Hepatic stellate cell (primary cell): Measurements from ENCODE around the gene GPR146.

Experiments used
- DNase-seq: peaks from one replicate; pipeline ENCODE4 v3.0.0; 2011; ENCODE audit warnings: low spot score

The GPR146 gene

DNA sequence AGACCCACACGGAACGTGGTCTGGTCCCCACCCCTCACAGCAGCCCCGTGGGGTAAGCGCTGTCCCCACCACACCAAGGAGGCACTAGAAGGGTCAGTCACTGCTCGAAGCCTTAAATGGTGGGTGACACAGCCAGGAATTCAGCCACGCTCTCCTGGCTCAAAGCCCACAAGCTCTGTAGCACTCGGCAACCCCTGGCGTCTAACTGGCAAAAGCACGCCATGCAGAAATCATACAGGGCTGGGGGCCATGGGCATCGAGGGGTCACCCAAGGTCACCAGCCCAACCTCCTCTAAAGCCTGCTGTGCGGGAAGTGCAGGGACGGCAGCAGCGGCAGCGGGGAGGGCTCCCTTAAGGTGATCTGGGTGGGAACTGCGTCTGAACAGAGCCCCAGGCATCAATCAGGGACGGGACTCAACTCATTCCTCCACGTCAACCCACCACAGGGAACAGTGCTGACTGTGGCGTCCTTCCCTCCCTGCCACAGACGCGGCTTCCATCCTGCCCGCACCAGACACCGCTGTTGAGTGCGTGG, 51.3 kb downstream of the GPR146 start:
- no peak for DNase-seq

DNA sequence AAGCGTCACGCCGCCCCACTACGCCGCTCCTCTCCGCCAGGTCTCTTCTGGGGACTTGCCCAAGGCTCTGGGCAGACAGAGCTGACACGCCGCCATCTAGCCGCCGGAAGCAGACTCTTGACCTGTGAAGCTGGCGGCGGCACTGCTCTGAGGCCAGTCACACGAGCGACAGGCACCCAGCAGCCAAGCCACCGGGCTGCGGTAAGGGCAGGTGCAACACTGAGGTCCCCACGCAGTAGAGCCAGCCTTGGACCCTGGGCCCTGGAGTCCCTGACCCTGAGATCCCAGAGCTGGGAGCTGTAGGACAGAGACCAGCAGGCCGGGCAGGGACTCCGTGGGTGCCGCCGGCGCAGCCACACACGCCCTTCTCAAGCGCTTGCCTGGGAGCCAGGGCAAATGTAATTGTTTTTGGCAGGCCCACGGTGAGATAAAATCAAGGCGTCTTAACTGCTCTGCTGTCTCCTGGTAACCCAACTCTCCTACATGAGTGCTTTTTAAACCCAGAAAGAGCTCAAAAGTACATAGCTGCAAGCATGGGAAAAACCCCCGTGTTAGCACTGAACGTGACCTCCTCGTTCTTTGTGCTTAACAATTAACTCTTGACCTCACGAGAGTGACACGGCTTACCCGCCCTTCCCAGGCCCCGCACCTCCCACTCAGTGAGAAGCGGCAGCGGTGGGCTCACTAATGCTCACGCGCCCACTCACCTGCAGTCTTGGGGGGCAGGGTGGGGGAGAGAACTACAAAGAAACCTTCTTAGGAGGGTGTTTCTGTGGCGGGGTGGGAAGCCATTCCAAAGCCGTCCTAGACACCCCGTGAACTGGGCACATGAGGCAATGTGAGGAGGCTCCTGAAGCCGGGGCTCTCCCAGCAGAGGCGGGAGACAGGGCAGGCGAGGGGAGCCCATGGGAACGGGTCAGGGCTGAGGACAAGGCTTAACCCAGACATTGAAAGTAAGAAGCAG, 52.1 kb downstream of the GPR146 start:
- DNase-seq, result no peak

DNA sequence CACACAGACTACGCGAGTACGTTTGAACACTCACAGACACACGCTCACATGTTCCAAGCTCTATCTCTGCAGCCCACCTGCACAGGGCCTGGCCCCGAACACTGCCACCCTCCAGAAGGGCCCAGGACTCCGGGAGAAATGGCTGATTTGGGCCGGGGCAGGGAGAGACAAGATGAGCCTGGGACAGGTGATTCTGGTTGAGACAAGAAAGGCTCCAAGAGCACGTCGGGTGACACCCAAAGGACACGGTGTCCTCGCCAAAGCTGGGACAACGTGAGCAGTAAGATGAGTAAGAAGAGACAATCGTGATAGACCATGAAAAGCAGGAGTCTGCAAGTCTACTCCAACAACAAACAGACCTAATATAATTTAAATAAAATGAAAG, 52.8 kb downstream of the GPR146 start:
- no peak for DNase-seq

DNA sequence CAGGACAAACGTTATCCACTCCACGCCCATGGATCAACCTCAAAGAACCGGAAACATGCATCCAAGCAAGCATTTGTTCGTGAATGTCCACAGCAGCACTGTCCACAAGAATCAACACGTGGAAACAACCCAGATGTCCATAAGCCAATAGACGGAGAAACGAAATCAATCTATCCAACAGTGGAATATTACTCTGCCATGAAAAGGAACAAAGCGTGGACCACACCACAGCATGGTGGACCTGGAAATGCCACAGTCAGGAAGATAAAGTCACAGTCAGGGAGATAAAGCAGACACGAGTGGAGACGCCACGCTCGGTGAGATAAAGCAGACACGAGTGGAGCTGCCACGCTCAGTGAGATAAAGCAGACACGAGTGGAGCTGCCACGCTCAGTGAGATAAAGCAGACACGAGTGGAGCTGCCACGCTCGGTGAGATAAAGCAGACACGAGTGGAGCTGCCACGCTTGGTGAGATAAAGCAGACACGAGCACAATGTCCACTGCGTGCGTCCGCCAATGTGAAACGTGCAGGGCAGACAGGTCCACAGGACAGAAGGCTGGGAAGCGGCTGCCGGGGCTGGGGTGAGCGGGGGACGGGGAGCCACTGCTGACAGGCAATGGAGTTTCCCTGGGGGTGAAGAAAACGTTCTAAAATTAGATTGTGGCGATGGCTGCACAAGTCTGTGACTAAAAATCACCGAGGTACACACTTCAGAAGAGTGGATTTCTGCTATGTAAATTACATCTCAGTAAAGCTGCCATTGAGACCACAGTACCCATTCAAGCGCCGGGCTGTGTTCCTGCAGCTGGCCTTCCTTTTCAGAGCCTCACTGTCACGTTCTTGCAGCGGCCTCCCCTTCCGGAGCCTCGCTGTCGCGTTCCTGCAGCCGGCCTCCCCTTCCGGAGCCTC, 54.2 kb downstream of the GPR146 start:
- DNase-seq, result no peak

DNA sequence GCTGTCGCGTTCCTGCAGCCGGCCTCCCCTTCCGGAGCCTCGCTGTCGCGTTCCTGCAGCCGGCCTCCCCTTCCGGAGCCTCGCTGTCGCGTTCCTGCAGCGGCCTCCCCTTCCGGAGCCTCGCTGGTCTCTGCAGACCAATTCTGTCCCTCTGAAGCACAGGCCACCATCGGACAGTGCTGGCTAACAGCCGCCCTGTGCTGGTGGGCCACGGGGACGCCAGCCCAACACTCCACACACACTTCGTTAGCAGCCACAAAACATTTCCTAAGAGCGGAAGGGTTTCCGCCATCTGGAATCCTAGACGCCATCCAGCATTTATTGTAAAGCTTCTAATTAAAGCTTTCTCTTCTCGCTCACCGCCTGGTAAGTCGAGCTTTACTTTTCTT, 54.8 kb downstream of the GPR146 start:
- no peak for DNase-seq

DNA sequence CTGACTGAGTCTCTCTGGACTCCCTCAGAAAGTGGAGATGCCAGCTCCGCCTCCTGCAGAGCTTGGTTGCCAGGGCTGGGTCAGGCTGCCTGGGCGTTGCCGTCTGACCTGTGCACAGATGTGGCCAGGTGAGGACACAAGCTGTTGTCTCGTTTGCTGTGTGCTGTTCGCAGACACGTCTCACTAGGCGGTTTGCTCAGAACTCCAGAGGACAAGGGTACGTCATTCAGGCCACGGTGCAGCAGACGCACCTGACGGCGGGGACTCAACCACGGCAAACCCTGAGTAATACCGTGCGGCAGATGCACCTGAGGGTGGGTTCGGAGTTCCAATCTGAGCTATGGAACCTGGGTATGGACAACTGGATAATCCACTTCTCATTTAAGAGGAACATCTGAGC, 55.3 kb downstream of the GPR146 start:
- no peak for DNase-seq

DNA sequence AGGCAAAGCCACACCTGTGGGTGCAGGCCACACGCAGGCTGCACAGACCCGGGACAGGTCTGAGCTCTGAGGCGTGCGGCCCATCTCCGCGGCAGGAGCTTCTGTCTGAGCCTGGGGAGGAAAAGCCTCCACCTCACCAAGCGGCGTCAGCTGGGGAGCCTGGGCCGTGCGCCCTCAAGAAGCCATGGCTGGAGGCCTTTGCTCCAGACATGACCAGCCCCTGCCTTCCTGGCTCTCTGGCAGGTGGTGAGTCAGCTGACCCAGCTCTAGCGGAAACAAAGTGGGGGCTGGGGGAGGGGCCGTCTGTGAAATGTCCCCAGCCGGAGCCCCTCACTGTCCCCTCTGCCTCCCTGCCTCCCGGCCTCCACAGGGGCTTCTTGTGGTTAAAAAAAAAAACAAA, 56.0 kb downstream of the GPR146 start:
- no peak for DNase-seq

DNA sequence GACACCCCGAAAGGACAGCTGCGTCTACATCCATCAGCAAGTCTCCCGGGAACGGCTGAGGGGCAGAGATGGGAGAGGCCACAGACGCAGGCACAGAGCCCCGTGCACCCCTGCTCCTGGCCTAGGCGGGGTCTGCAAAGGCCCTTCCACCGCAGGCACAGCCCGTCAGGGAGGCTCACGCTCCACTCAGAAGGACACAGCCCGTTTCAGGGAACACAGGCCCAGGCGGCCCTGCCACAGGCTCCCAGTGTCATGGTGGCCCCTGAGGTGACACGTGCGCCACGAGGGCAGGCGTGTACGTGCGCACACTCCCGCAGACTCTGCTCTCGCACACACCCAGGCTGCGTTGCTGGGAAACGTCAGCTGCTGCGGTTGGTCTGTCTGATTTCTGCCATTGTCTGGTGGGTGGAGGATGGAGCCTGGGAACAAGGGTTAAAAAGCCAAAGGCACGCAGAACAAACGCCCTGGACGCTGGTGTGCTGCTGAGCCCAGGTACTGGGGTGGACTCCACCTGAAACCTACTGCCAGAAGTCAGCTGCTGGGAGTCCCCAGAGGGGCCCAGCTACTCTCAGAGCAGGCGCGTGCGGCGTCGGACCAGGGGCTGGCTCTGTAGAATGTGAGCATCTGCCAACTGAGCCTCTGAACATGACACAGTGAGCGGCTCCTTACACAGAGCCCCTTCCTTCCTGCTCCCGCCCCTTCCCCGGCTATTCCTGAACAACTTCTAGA, 56.7 kb downstream of the GPR146 start:
- no peak for DNase-seq

DNA sequence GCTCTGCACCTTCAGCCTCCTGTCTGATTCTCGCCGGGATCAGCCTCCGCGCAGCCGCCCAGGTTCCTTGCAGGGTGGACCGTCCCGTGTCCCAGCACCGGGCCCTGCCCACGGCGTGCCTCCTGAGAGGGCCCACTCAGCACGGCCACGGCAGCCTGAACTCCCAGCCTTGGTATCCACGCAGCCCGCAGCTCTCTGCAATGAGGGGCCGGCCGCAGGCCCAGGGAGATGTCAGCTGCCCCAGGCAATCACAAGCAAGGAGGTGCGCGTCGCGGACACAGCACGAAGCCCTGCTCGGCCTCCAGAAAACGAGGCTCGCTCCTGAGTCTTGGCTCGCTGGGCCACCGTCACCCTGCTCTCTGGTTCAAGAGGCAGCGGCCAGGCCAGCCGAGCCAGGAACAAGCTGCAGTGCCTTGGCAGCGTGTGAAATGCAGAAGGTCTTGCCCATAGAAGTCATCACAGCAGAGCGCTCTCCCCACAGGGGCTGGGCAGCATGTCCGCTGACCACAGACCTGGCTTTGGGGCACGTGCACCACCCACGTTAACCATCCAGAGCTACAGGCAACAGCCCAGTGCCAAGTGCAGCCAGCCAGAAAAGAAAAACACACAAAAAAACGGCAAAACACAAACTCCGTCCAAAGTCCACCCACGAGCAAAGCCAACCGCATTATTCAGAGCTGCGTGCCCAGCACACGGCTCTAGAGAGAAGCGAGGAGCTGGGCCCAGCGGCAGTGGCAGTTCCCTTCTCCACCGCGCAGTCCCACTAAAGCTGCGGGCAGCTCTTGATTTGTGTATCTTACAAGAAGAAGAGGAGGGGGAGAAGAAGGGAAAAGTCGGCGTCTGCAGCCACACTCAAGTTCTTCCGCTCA, 57.5 kb downstream of the GPR146 start:
- DNase-seq, result no peak

DNA sequence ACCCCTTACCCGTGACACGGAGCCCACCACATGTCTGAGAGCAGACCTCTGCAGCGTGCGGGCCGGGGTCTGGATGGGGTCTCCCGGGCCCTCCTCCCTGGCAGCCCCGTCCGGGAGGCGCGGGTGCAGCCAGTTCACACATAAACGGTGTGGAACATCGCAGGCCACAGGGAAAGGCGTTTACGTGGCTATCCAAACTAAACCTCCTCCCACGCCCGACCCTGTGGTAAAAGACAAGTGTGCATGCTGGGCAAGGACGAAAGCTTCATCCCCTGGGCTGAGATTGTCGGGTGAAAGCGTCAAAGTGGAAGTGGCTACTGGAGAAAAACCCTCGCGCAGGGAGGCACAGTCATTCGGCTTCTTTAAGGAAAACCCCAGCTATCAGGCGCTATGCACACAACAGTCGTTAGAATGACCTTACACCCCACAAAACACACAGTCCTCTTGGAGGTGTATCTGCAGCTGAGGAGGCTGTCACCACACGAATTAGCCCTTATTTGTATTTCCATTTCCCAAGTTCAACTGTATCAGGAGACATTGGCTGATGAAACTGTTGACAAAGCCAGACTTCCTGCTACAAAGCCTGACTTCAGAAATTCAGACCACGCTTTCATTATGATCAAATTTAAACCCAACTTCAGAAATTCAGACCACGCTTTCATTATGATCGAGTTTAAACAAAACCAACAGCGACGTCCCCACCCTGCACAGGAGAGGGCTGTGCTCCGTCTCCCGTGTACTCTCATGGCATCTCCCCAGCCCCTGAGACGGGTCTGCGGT, 58.9 kb downstream of the GPR146 start:
- no peak for DNase-seq

DNA sequence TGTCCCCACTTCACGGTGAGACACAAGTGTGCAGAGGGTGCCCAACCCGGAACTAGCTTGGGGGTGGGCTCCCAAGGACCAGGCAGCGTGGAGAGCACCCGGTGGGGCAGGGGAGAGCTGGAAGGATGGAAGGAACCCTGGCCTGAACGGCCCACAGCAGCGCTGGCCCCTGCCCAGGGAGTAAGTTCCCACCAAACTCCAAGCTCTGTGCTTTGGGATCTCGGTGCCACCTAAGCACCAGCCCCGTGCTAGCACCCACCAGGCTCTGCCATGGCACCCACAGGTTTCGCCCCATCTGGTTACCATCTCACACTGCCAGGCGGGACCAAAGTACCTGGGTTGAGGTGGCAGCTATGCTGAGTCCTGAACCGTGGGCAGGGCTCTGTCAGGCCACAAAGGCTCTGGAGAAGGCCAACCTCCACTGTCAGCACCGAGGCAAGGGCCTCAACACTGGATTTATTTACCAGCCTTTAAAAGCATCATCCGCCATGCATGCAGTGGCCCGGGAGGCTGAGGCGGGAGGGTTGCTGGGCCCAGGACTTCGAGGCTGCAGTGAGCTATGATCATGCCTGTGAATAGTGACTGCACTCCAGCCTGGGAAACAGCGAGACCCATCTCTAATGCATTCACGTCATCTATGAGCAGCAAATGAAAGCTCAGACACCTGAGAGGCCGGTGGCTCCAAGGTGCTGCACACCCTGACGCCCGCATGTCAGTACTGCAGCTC, 59.6 kb downstream of the GPR146 start:
- no peak for DNase-seq

DNA sequence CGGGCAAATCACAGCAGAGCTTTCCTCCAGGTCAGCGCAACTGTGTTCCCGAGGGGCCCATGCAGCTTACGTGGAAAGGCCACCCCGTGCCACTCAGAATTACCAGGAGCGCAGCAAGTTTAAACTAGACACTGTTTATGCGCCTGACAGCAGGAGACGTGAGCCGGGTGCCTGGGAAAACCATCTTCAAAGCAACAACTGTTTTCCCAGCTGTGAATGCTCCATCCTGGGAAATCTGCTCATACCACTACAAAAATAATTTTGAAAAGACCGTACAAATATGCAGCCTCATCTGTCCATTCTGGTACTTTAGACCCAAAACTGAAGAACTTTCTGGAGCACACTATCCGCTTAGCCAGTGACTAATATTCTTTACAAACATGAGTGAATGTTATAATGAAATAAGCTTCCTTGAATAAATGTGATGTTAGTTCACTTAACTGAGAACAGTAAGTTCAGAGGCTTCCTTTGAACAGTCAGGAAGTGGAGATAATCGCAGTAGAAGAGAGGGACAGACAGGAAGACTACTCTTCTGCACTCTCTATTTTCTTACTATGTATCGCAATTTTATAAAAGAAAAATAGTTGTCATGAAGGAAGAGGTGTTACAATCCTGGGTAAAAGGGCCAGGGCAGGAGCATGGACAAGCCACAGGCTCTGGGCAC, 60.3 kb downstream of the GPR146 start:
- no peak for DNase-seq

DNA sequence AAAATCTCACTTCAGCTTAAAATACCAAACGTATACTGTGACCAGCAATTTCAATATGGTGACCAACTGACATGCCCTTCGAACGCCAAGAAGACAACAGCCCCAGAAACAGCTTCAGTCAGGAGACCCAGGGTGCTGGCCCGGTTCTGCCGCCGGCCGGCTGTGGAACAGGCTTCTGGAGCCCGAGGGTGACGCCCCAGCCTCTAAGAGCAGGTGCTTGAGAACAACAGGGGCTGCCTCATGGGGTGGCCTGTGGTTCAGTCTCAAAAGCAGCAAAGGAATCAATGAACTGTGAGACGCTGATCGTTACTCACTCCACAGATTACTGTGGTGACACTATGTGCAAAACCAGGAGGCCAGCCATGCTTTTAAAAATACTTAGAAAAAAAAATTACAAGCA, 60.8 kb downstream of the GPR146 start:
- DNase-seq, result no peak

DNA sequence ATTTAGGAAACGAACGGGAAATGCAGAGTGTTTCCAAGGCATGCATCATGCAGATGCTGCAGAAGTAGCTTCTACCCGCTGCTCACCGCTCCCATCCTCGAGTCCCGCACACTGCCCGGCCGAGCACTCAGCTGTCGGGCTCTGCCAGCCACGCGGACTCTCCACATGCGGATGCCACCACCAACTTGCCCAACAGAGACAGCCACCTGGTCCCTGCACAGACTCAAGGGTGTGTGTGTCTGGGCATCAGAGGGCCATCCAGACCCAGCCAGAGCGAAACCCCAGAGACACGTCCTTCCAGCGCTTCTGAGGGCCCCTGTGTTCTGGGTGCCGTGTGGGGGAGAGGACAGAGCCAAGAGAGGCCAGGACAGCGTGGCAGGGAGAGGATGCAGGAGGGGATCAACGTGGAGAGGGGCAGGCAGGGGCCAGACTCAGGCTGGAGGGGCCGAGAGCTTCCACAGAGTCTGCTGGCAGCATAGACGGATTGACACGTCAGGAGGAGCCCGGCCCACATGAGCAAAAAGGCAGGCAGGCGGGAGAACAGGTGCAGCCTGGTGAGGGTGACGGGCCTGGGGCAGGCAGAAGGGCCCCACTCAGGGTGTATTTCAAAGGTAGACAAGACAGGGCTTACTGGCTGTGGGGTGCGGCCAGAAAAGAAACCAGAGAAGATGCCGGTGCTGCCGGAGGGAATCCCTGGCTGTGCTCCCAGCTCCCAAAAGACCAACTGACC, 61.9 kb downstream of the GPR146 start:
- DNase-seq, result no peak

DNA sequence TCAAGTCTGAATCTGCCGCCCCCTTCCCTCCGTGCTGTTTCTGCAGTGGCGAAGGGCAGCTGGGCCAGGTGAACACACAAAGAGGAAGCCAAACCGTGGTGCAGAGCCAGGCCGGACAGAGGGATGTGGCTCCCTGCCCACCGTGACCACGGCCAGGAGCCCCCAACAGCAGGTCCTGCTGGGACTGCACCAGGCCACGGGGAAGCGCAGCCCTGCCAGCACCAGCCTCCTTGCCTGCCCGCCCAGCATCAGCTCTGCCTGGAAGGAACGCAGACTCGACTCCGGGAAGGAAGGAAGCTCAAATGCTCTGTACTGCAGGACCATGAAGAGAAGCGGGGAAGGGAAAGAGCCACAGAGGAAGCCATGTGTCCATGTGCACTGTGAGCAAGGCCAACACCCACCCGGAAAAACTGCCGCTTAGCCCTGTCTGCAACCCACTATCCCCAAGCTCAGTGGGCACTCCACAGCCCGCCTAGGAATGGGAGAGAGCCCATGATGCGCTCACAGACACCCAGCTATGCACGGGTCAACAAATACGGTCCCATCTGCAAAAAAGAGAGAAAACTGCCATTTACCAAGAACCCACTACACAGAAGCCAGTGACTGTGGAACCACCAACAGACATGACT, 62.6 kb downstream of the GPR146 start:
- no peak for DNase-seq

DNA sequence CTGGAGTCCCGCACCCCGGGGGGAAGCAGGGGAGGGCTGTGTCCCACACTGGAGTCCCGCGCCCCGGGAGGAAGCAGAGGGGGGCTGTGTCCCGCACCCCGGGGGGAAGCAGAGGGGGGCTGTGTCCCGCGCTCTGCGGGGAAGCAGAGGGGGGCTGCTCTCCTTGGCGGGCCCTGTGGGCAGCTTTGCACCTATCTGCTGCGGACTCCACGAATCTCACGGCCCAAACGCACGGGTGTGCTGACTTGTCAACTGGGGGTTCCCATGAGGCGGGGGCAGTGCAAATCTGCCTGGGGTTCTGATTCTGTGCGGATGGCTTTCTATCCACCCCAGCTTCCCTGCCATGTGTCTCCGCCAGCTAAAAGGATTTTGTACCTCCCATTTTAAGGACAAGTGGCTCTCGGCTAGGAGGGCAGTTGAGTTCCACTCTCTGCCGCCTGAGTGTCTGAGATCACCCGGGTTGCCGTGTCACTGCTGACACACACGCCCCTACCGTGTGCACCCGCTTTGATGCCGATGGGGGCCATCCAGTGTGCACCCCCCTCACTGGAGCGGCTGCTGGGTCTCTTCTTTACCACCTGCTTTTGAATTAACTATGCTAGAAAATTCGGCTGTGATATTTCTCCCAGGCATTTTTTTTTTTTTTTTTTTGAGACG, 64.0 kb downstream of the GPR146 start:
- DNase-seq, result no peak
